Endodermal cell (in vitro differentiated cells): ENCODE results near the gene SPTAN1. TPM values are rescaled to one million over a fixed set of nuclear protein-coding genes. Genes with fewer than 3 reads are reported as not detected.
A peak's percentile ranks its signal among the peaks of the same experiment; 100 is the strongest.

Experiments
- DNase-seq: peaks from one replicate; pipeline ENCODE4 v3.0.0-alpha.2; 2017
- H3K27ac ChIP-seq: 2 replicates; pipeline ENCODE4 v1.5.1; 2013; ENCODE audit warnings: mild to moderate bottlenecking, low read depth, low read length, moderate library complexity
- H3K27me3 ChIP-seq: 2 replicates; pipeline ENCODE4 v1.6.1; 2013; ENCODE audit warnings: mild to moderate bottlenecking, low read length, moderate library complexity; ENCODE audit not compliant: insufficient read depth, control insufficient read depth, poor library complexity, severe bottlenecking
- H3K36me3 ChIP-seq: 2 replicates; pipeline ENCODE4 v1.7.0; 2013; ENCODE audit warnings: mild to moderate bottlenecking, low read length, moderate library complexity; ENCODE audit not compliant: control insufficient read depth, insufficient read depth
- H3K4me1 ChIP-seq: one replicate; pipeline ENCODE4 v1.7.0; 2013; ENCODE audit warnings: low read length; ENCODE audit not compliant: control insufficient read depth, insufficient read depth
- H3K4me3 ChIP-seq: 2 replicates; pipeline ENCODE4 v1.5.1; 2013; ENCODE audit warnings: mild to moderate bottlenecking, low read length, moderate library complexity
- H3K9ac ChIP-seq: 2 replicates; pipeline ENCODE4 v1.6.1; 2013; ENCODE audit warnings: mild to moderate bottlenecking, low read length, moderate library complexity; ENCODE audit not compliant: poor library complexity, severe bottlenecking; ENCODE audit errors: extremely low read depth
- H3K9me3 ChIP-seq: 2 replicates; pipeline ENCODE4 v1.6.1; 2013; ENCODE audit warnings: mild to moderate bottlenecking, low read length, moderate library complexity; ENCODE audit not compliant: control insufficient read depth
- H3K27ac Mint-ChIP-seq: 2 replicates; pipeline ENCODE4 v1.8.0; 2020; ENCODE audit warnings: mixed read lengths
- H3K27me3 Mint-ChIP-seq: 2 replicates; pipeline ENCODE4 v1.8.0; 2021; ENCODE audit warnings: mild to moderate bottlenecking, mixed read lengths; ENCODE audit not compliant: insufficient read depth
- H3K36me3 Mint-ChIP-seq: 2 replicates; pipeline ENCODE4 v1.8.0; 2020; ENCODE audit warnings: low read depth, mixed read lengths
- H3K4me1 Mint-ChIP-seq: 2 replicates; pipeline ENCODE4 v1.8.0; 2020; ENCODE audit warnings: mixed read lengths
- H3K4me3 Mint-ChIP-seq: 2 replicates; pipeline ENCODE4 v1.8.0; 2020; ENCODE audit warnings: mild to moderate bottlenecking, moderate library complexity, mixed read lengths
- H3K9me3 Mint-ChIP-seq: 2 replicates; pipeline ENCODE4 v1.8.0; 2020; ENCODE audit warnings: mild to moderate bottlenecking, mixed read lengths
- CTCF ChIP-seq: fragments of 200-600 bp; sonication (generic); conservative IDR thresholded peaks from 2 replicates; pipeline ENCODE4 v1.5.0; 2021; ENCODE audit warnings: antibody characterized with exemption, mild to moderate bottlenecking
- WGBS, 2 experiments: methylation state at CpG; one replicate each; pipeline versions ENCODE4 v1.1.5 to v1.1.7; 2013; ENCODE audit warnings: missing lambda C conversion rate in 2 of 2, mixed read lengths in 1 of 2; ENCODE audit not compliant: insufficient coverage in 1 of 2, insufficient read length in 1 of 2; 5-methylcytosine and 5-hydroxymethylcytosine counted together
- total RNA-seq, 2 donors: library from RNA; stranded (reverse); fragmentation: NEBNext Ultra II Directional in 1 of 2; extraction: Animal tissue kit (Norgen Biotek cat#: 25700) in 1 of 2; gene quantifications; 2 replicates in 1 of 2; 3 replicates in 1 of 2; pipeline ENCODE4 v1.2.1, GENCODE V29; 2021

The SPTAN1 gene
- total RNA-seq, 2 donors from 2014 or later: 309 to 319 TPM

GRCh38 chr9:128654481-128654880 lies 102.1 kb downstream of the SPTAN1 start:
- H3K36me3 Mint-ChIP-seq: peaks cover 11% of the 10 kb centered on the region
- Histone ChIP-seq H3K27ac (no peak overlapping the region), H3K4me3 (no peak overlapping the region), H3K36me3 (no peaks in the 10 kb centered on the region), H3K9me3 (no peaks in the 10 kb centered on the region), H3K9ac (no peak overlapping the region), H3K4me1 (no peaks in the 10 kb centered on the region), H3K27me3 (no peaks in the 10 kb centered on the region)
- 91 to 94% methylated on average over 1 of the region's 1 CpG for WGBS, 2 experiments
- peak overlapping the region; percentile 70 for H3K4me3 Mint-ChIP-seq
- peaks cover 2% of the 10 kb centered on the region for H3K4me1 Mint-ChIP-seq
- H3K27ac Mint-ChIP-seq: peak overlapping the region; percentile 24
- no peak for TF ChIP-seq CTCF
- H3K27me3 Mint-ChIP-seq: no peaks in the 10 kb centered on the region
- H3K9me3 Mint-ChIP-seq: no peaks in the 10 kb centered on the region
- DNase-seq: no peak

DNA sequence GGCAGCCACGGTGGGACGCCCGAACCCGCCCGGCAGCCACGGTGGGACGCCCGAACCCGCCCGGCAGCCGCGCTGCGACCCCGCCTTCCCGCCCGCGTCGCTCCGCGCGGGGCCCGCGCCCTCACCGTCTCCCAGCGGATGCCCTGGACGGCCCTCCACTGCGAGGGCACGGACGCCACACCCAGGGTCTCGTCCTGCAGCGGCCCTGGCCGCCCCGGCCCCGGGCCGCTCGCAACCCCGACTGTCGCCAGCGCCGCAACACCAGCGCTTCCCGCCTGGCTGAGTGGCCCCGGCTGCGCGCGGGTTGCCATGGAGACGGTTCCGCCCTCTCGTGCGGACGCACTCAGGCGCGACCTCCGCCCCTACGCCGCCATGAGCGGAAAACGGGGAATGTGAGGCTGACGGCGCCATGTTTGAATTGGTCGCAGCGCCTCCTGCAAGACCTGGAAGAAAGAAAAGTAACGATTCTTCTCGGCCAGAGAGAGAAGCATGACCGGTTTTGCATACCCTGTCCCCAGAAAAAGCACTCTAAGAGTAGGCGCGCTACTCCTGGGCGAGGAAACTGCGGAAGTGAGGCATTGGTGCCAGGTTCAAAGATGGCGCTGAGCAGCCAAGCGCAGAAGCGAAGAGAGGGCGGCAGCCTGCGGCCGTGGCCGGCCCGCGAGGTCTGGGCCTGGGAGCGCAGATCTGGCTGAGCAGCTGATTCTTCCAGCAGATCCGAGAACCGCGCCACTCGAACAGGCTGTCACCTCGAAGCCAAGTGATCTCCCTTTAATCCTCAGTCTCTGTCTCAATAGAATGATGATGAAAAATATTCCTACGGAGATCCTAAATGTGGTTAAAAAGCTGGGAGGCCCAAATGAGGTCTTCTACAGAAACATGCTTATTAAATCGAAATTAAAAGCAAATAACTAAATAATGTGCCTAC lies 104.3 kb downstream of the SPTAN1 start, which contains the start of gene DYNC2I2:
TSS of gene DYNC2I2 (minus strand) at position 432 of the 928 bp plus-strand sequence. CDS start at position 311, 121 bp downstream.
- peak; percentile 98 for DNase-seq
- Histone ChIP-seq H3K9me3 (no peaks in the 10 kb centered on the region), H3K27ac (peak within 1 kb of the TSS; percentile 100), H3K9ac (peak within 1 kb of the TSS; percentile 99), H3K4me1 (no peaks in the 10 kb centered on the region), H3K27me3 (no peaks in the 10 kb centered on the region), H3K4me3 (peak within 1 kb of the TSS; percentile 93), H3K36me3 (no peaks in the 10 kb centered on the region)
- Mint-ChIP-seq H3K36me3 (peaks cover 11% of the 10 kb centered on the region), H3K4me1 (peaks cover 2% of the 10 kb centered on the region), H3K27me3 (no peaks in the 10 kb centered on the region), H3K9me3 (no peaks in the 10 kb centered on the region), H3K4me3 (peak within 1 kb of the TSS; percentile 70), H3K27ac (peak within 1 kb of the TSS; percentile 100)
- WGBS, 2 experiments: 1 to 3% methylated on average over 40 to 86 of the region's 86 CpGs
- no peak for TF ChIP-seq CTCF

GRCh38 chr9:128657344-128657704 lies 104.9 kb downstream of the SPTAN1 start:
- H3K4me3 ChIP-seq: peak overlapping the region; percentile 93
- no peak for TF ChIP-seq CTCF
- Mint-ChIP-seq H3K36me3 (peaks cover 9% of the 10 kb centered on the region), H3K27me3 (no peaks in the 10 kb centered on the region), H3K4me3 (peak overlapping the region; percentile 70), H3K9me3 (no peaks in the 10 kb centered on the region), H3K27ac (peak overlapping the region; percentile 100), H3K4me1 (peaks cover 2% of the 10 kb centered on the region)
- H3K27me3 ChIP-seq: no peaks in the 10 kb centered on the region
- WGBS, 2 experiments: 90 to 94% methylated on average over 8 to 13 of the region's 13 CpGs
- peak overlapping the region; percentile 100 for H3K27ac ChIP-seq
- H3K9ac ChIP-seq: peak overlapping the region; percentile 99
- no peaks in the 10 kb centered on the region for H3K36me3 ChIP-seq
- no peaks in the 10 kb centered on the region for H3K4me1 ChIP-seq
- no peak for DNase-seq
- no peaks in the 10 kb centered on the region for H3K9me3 ChIP-seq
